ENCODE data around the gene AMBRA1.

The AMBRA1 gene

DNA sequence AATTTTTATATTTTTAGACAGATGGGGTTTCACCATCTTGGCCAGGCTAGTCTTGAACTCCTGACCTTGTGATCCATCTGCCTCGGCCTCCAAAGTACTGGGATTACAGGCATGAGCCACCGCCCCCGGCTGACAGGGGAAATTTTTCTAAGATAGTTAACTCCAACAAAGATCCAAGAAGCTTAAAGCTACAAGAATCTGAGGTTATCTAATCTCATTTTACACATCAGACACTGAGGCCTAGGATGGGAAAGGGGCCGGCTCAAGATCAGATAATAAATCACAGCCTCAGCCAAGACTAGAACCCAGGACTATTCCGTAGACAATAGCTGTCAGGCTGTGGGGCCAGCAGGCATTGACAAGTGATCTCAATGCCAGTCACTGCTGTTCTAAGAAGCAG lies 94.0 kb downstream of the AMBRA1 start:
- DNase-seq = no peak

DNA sequence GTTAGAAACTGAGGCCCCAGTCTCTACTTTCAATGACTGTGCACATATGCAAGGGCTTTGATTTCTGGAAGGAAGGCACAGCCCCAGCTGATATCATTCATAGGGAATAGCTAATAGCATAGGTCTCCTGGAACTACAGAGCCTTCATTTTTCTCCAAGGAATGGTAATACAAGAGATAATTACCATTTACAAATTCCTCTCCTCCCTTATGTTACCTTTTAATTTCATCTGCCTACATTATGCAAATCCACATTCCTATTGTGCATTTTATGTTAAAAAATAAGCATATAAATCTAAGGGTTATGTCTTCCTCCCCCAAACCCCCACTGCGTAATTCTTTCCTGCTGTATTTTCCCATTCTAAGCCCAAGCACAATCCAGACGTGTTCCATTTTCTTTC lies 94.9 kb downstream of the AMBRA1 start:
- no peak for DNase-seq

DNA sequence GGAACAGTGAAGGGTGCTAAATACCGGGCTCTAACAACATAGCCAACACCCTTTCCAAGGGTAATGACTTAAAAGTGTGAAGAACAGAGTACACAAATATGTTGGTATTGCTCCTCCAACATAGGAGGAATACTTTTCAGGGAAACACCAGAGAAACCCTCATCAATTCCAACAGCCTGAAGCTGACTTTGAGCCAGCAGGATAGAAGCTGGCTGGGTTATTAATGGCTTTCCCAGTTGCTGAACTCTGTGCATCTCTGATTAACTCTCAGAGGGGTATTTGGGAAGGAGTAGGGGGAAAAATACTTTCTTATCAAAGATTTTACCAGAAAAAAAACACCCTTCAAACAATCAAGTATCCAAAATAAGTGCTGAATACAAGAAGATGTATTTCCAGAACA lies 95.6 kb downstream of the AMBRA1 start:
- DNase-seq = no peak

DNA sequence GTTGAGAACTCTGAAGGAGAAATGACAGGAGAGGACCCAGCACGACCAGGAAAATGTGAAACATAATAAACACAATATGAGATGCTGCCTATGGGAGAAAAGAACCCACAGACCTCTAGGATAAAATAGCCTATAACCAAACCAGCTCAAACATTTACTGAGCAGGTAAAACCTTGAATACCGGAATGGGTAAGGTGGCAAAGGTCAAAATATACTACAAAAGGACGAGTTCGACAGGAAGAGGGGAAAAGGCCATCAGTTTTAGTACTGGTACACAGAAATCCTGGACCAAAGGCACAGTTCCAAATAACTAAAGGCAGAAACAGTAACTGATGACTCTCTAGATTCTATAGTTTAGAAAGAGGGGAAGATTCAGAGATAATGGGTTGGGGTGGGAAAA lies 96.3 kb downstream of the AMBRA1 start:
- no peak for DNase-seq

- DNase-seq = no peak
Measured at GRCh38 chr11:46493791-46494190, 100.0 kb downstream of the AMBRA1 start.

- no peak for DNase-seq
Measured at GRCh38 chr11:46492532-46492931, 101.3 kb downstream of the AMBRA1 start.

GRCh38 chr11:46491661-46492330 lies 102.0 kb downstream of the AMBRA1 start:
- DNase-seq = no peak

DNA sequence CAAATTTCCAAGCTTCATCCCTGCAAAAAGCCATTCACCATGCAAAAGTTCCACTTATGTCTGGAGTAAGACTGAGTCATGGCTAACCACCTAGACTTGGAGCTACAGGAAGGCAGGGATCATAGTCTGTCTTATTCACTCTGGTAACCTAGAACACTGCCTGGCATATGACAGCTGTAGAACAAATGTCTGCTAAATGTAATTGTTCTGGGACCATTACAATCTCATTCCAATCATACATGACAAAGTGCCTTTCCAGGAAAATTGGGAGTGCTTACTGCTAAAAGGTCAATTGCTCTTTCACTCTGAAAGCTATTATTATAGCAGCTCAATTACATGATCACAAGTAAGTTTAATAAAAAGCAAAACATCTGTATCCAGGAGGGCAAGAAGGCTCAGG lies 103.2 kb downstream of the AMBRA1 start:
- DNase-seq = no peak

- no peak for DNase-seq
Measured at GRCh38 chr11:46489656-46490560, 103.9 kb downstream of the AMBRA1 start.

DNA sequence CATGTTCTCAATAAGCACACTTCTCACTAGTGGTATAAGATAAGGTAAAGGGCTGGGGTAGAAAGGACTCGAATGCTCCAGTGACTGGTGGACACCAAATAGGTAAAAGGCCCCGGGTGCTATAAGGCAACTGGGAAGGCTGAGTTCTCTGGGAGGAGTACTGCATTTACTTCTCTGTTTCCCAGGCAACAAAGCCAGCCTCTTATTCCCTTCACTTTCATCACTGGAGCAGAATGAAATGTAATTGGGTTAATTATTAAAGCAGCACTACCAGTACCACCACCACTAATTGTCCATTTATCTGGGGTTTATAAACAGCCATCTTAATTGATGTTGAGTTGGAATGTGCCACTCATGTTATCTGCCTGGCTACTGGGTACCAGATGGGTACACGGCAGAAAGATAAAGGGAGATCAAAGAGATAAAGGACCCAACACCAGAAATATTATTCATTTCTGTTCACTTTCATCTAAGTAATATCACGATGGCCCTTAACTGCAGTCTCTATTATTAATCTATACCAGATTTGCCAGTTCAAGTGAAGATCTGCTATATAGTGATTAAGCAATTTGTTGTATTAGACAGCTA lies 107.9 kb downstream of the AMBRA1 start:
- no peak for DNase-seq

- no peak for DNase-seq
Measured at GRCh38 chr11:46484101-46484500, 109.7 kb downstream of the AMBRA1 start.

- DNase-seq = no peak
Measured at GRCh38 chr11:46480909-46481308, 112.9 kb downstream of the AMBRA1 start.

GRCh38 chr11:46480166-46480726 lies 113.6 kb downstream of the AMBRA1 start:
- DNase-seq = no peak

DNA sequence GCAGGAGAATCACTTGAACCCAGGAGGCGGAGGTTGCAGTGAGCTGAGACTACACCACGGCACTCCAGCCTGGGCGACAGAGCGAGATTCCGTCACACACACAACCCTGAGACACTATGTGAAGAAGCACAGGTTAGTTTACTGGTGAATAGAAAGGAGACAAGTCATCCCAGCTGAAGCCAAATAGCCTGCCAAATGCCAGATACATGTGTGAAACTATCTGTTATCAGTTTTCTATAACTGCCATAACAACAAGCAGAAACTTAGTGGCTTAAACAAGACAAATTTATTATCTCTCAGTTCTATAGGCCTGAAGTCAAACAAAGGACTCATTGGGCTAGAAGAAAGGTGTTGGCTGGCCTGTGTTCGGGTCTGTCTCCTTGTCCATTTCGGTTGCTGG lies 114.2 kb downstream of the AMBRA1 start:
- DNase-seq = no peak

DNA sequence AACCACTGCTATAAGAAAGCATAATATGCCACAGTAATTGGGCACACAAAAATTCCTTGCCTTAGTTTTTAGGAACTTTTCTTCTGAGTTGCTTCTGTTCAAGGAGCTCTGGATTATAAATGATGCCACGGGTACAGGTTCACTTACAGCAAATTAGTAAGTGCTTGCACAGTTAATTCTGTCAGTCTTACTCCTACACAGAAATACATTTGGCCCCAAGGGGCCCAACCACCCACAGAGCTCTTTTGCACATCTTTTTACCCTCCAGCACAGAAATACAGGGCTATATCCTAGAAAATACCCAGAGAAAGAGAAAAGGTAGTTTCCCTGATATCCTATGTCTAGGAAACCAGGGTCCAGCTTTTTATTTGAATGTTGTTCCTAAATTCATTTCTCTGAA lies 115.6 kb downstream of the AMBRA1 start:
- no peak for DNase-seq

DNA sequence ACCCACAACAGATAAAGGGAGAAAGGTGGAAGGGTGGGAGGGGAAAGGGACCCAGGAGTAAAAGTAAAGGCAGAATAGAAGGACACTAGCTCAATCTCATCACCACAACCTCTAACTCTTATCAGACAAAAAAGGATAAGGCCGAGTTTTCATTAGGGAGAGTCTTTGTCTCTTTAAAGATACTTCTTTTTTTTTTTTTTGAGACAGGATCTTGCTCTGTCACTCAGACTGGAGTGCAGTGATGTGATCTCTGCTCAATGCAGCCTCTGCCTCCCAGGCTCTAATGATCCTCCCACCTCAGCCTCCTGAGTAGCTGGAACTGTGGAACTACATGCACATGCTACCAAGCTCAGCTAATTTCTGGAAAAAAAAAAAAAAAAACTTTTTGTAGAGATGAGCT lies 116.7 kb downstream of the AMBRA1 start:
- no peak for DNase-seq

DNA sequence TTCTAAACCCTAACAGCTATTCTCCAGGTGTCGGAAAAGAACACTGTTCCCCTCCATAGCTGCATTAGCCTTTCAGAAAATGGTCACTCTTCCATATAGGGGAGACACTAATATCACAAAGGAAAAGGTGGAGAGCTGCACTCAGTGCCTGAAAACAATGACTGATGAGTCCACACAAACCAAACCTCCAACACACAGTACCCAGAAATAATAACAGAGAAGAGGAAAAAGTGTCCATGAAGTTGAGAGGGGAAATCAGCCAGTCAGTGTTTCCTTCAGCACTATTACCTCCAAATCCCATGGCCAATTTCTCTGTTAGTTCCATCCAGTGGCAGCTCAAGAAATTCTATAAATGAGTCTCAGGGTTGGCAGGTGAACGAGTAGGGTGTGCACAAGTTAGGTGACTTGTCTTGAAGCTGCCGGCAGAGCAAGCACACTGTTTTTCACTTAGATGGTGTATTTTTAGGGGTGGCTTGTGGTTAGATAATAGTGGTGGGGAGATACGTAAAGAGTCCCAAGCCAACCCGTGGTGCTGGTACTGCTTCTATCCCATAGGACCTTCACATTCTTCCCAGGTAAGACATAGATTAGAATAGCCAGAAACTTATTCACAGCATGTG lies 117.8 kb downstream of the AMBRA1 start:
- DNase-seq = no peak

- no peak for DNase-seq
Measured at GRCh38 chr11:46475051-46475925, 118.5 kb downstream of the AMBRA1 start.

- no peak for DNase-seq
Measured at GRCh38 chr11:46472662-46472994, 121.2 kb downstream of the AMBRA1 start.

DNA sequence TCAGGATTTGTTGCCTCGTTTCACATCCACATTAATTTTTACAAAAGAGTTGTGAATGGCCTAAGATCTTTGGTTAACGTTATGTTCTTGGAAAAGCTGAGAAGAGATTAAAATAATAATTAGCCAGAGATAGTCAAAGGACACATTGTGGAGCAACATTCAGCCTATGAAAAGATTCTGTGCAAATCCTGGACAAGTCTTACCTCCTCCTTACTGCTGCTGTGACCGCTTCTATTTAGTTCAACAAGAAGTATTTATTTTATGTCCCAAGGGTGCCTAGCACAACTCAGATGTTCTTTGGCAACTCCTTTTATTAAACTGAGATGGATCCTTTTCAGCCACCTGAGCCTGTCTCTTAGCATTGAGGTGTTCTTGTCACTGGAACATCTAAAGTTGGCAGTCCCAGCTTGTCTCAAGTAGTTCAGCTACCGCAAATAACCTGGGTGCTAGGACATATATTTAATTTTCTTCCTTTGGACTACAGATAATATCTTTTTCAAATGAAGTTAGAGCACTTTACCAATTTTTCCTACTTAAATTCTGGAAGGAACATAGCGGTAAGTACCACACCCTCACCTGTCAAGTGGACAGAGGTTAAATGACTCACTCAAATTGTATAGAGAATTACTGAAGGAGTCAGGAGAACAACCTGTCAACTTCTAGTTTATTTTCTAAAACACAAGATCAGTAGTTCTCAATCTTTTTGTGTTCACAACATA lies 121.7 kb downstream of the AMBRA1 start:
- no peak for DNase-seq

GRCh38 chr11:46469926-46470325 lies 123.9 kb downstream of the AMBRA1 start:
- DNase-seq = no peak

DNA sequence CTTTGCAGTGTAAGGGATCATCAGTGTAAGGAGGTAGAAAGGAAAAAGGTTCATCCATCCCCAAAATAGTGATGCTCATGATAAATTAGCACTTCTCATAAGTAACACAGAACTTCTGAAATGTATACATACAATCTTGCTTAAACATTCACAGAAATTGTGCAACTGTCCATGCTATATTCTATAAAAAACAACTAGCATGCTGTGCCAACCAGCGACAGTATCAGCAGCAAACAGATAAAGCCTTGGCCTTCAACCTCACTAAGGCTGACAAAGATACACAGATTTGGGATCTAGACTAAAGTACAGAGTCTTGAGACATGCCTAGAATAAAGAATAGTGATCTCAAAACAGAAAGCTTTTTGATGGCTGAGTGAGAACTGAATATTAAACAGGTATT lies 128.1 kb downstream of the AMBRA1 start:
- no peak for DNase-seq
